Smooth muscle cell (in vitro differentiated cells): ENCODE results near the gene EPB41L1. TPM values are rescaled to one million over a fixed set of nuclear protein-coding genes. Genes with fewer than 3 reads are reported as not detected.

Source experiments
- DNase-seq: peaks from one replicate; lab custom pipeline; 2025; ENCODE audit not compliant: unreplicated experiment; lab: John Stamatoyannopoulos, UW
- H2AFZ ChIP-seq: fragments of 200-600 bp; sonication (generic); 2 replicates; pipeline ENCODE4 v1.6.0; 2016; ENCODE audit warnings: antibody characterized with exemption, low read depth, mild to moderate bottlenecking
- H3F3A ChIP-seq: fragments of 200-600 bp; sonication (generic); 2 replicates; pipeline ENCODE4 v1.6.0; 2017; ENCODE audit warnings: antibody characterized with exemption, low read depth
- H3K27ac ChIP-seq: fragments of 200-600 bp; sonication (generic); 2 replicates; pipeline ENCODE4 v1.5.1; 2016; ENCODE audit warnings: low read depth, mild to moderate bottlenecking
- H3K27me3 ChIP-seq: fragments of 200-600 bp; sonication (generic); 2 replicates; pipeline ENCODE4 v1.6.1; 2016; ENCODE audit warnings: low read depth, mild to moderate bottlenecking
- H3K36me3 ChIP-seq: fragments of 200-600 bp; sonication (generic); 2 replicates; pipeline ENCODE4 v1.5.1; 2016; ENCODE audit warnings: low read depth
- H3K4me1 ChIP-seq: fragments of 200-600 bp; sonication (generic); 2 replicates; pipeline ENCODE4 v1.5.1; 2016; ENCODE audit warnings: low read depth
- H3K4me2 ChIP-seq: fragments of 200-600 bp; sonication (generic); 2 replicates; pipeline ENCODE4 v1.6.0; 2016; ENCODE audit warnings: mild to moderate bottlenecking
- H3K4me3 ChIP-seq: fragments of 200-600 bp; sonication (generic); 2 replicates; pipeline ENCODE4 v1.5.1; 2016; ENCODE audit warnings: mild to moderate bottlenecking
- H3K79me2 ChIP-seq: fragments of 200-600 bp; sonication (generic); 2 replicates; pipeline ENCODE4 v1.6.0; 2016; ENCODE audit warnings: low read depth, mild to moderate bottlenecking
- H3K9ac ChIP-seq: fragments of 200-600 bp; sonication (generic); 2 replicates; pipeline ENCODE4 v1.6.0; 2016; ENCODE audit warnings: low read depth
- H3K9me3 ChIP-seq: fragments of 200-600 bp; sonication (generic); replicated peaks from 2 replicates; pipeline ENCODE4 v1.5.1; 2016; ENCODE audit warnings: low read depth
- H4K20me1 ChIP-seq: fragments of 200-600 bp; sonication (generic); 2 replicates; pipeline ENCODE4 v1.6.0; 2016; ENCODE audit warnings: low read depth
- CTCF ChIP-seq: fragments of 200-600 bp; sonication (generic); IDR thresholded peaks from 2 replicates; pipeline ENCODE4 v1.5.1; 2017; ENCODE audit warnings: borderline replicate concordance, mild to moderate bottlenecking, antibody characterized with exemption; ENCODE audit not compliant: insufficient read depth, poor library complexity, severe bottlenecking
- WGBS: methylation state at CpG from one replicate; pipeline ENCODE4 v1.1.7; 2016; ENCODE audit warnings: low lambda C conversion rate; 5-methylcytosine and 5-hydroxymethylcytosine counted together
- polyA plus RNA-seq: library from polyadenylated mRNA; unstranded; fragments of >200 nt; fragmentation: Nextera tagmentation; extraction: Ambion mirVana; gene quantifications from 2 replicates; pipeline ENCODE4 v1.2.1, GENCODE V29; 2016
- total RNA-seq: library from RNA; depleted of rRNA; stranded (reverse); fragments of >200 nt; gene quantifications from 2 replicates; pipeline ENCODE4 v1.2.3, GENCODE V29; 2014

Gene EPB41L1
- total RNA-seq (18.0 and 29.4 TPM in 2 replicates), polyA plus RNA-seq (14.8 and 20.4 TPM in 2 replicates)

- Histone ChIP-seq H3K9me3 (no peaks in the 10 kb centered on the region), H3K4me2 (peak within 1 kb of the TSS; percentile 98), H3F3A (no peaks in the 10 kb centered on the region), H3K27ac (no peak within 1 kb of the TSS), H3K79me2 (peaks cover 4% of the 10 kb centered on the region), H3K4me3 (peak within 1 kb of the TSS; percentile 85), H3K36me3 (no peaks in the 10 kb centered on the region), H3K4me1 (peaks cover 8% of the 10 kb centered on the region), H3K27me3 (no peaks in the 10 kb centered on the region), H4K20me1 (peaks cover 45% of the 10 kb centered on the region), H2AFZ (peak within 1 kb of the TSS; percentile 96), H3K9ac (peak within 1 kb of the TSS; percentile 71)
- DNase-seq: peak; percentile 50
- WGBS: 12% methylated on average over 28 of the region's 51 CpGs
- no peak for TF ChIP-seq CTCF
Measured at GRCh38 chr20:36154700-36155628, at the start of gene EPB41L1. TSS of gene EPB41L1 (plus strand) at chr20:36154740. CDS start at chr20:36173778, 19,038 bp downstream.

GRCh38 chr20:36104856-36105255 is 49.7 kb upstream of the EPB41L1 start:
- H3K4me2 ChIP-seq: no peak overlapping the region
- no peaks in the 10 kb centered on the region for H4K20me1 ChIP-seq
- H3K4me1 ChIP-seq: no peaks in the 10 kb centered on the region
- no peak overlapping the region for H3K27ac ChIP-seq
- H2AFZ ChIP-seq: no peak overlapping the region
- H3K9ac ChIP-seq: no peak overlapping the region
- H3F3A ChIP-seq: no peaks in the 10 kb centered on the region
- no peak overlapping the region for H3K4me3 ChIP-seq
- no peak for DNase-seq
- H3K79me2 ChIP-seq: no peaks in the 10 kb centered on the region
- H3K9me3 ChIP-seq: no peaks in the 10 kb centered on the region
- H3K27me3 ChIP-seq: no peaks in the 10 kb centered on the region
- WGBS: 95% methylated on average over 10 of the region's 10 CpGs
- TF ChIP-seq CTCF: no peak
- H3K36me3 ChIP-seq: no peaks in the 10 kb centered on the region

- no peaks in the 10 kb centered on the region for H4K20me1 ChIP-seq
- no peaks in the 10 kb centered on the region for H3K79me2 ChIP-seq
- no peak overlapping the region for H2AFZ ChIP-seq
- 93% methylated on average over 1 of the region's 1 CpG for WGBS
- TF ChIP-seq CTCF: no peak
- H3K36me3 ChIP-seq: no peaks in the 10 kb centered on the region
- H3K4me1 ChIP-seq: no peaks in the 10 kb centered on the region
- no peak overlapping the region for H3K27ac ChIP-seq
- no peak overlapping the region for H3K4me3 ChIP-seq
- no peaks in the 10 kb centered on the region for H3F3A ChIP-seq
- no peak for DNase-seq
- H3K9me3 ChIP-seq: no peaks in the 10 kb centered on the region
- no peak overlapping the region for H3K4me2 ChIP-seq
- no peak overlapping the region for H3K9ac ChIP-seq
- no peaks in the 10 kb centered on the region for H3K27me3 ChIP-seq
Measured at GRCh38 chr20:36105711-36106226, 48.8 kb upstream of the EPB41L1 start.
